GM23338 (cell line): ENCODE results near the gene LCN10. TPM values are rescaled to one million over a fixed set of nuclear protein-coding genes. Genes with fewer than 3 reads are reported as not detected.

Experiments
- ATAC-seq: fragments of 200-7000 bp; cut with Tn5 transposase; 3 replicates; pipeline ENCODE4 v1.9.1; 2020
- DNase-seq: peaks from one replicate; pipeline ENCODE4 v3.0.0-alpha.2; 2015; ENCODE audit warnings: low spot score
- H2AFZ ChIP-seq: fragments of 200-600 bp; sonication (generic); 2 replicates; pipeline ENCODE4 v1.8.0; 2016; ENCODE audit warnings: antibody characterized with exemption, mild to moderate bottlenecking, moderate library complexity
- H3F3A ChIP-seq: fragments of 200-600 bp; sonication (generic); replicated peaks from 2 replicates; pipeline ENCODE4 v1.8.0; 2017; ENCODE audit warnings: antibody characterized with exemption, mixed run types, low read depth
- H3K27ac ChIP-seq: fragments of 200-600 bp; sonication (generic); 2 replicates; pipeline ENCODE4 v1.6.1; 2016; ENCODE audit warnings: low read depth
- H3K27me3 ChIP-seq: fragments of 200-600 bp; sonication (generic); 2 replicates; pipeline ENCODE4 v1.8.0; 2016; ENCODE audit warnings: mild to moderate bottlenecking, mixed run types, moderate library complexity; ENCODE audit not compliant: insufficient read depth
- H3K36me3 ChIP-seq: fragments of 200-600 bp; sonication (generic); 2 replicates; pipeline ENCODE4 v1.8.0; 2016; ENCODE audit warnings: mild to moderate bottlenecking; ENCODE audit not compliant: insufficient read depth
- H3K4me1 ChIP-seq: fragments of 200-600 bp; sonication (generic); 2 replicates; pipeline ENCODE4 v1.8.0; 2016; ENCODE audit warnings: mild to moderate bottlenecking, moderate library complexity; ENCODE audit not compliant: insufficient read depth
- H3K4me2 ChIP-seq: fragments of 200-600 bp; sonication (generic); 2 replicates; pipeline ENCODE4 v1.7.1; 2017; ENCODE audit warnings: mixed run types
- H3K4me3 ChIP-seq: fragments of 200-600 bp; sonication (generic); 2 replicates; pipeline ENCODE4 v1.6.1; 2016; ENCODE audit warnings: mixed run types
- H3K79me2 ChIP-seq: fragments of 200-600 bp; sonication (generic); replicated peaks from 2 replicates; pipeline ENCODE4 v1.8.0; 2017; ENCODE audit warnings: mild to moderate bottlenecking; ENCODE audit not compliant: insufficient read depth
- H3K9me2 ChIP-seq: fragments of 200-600 bp; sonication (generic); 2 replicates; pipeline ENCODE4 v1.8.0; 2017; ENCODE audit not compliant: insufficient read depth
- H4K20me1 ChIP-seq: fragments of 200-600 bp; sonication (generic); replicated peaks from 2 replicates; pipeline ENCODE4 v1.8.0; 2017; ENCODE audit warnings: mild to moderate bottlenecking; ENCODE audit not compliant: insufficient read depth
- H3K27ac Mint-ChIP-seq: 2 replicates; pipeline ENCODE4 v1.8.0; 2020; ENCODE audit warnings: inconsistent platforms, mild to moderate bottlenecking, moderate library complexity, mixed read lengths
- H3K27me3 Mint-ChIP-seq: 3 replicates; pipeline ENCODE4 v1.8.0; 2022; ENCODE audit warnings: low read depth, mild to moderate bottlenecking, moderate library complexity, mixed read lengths, inconsistent platforms; ENCODE audit not compliant: insufficient read depth, poor library complexity
- H3K36me3 Mint-ChIP-seq: 3 replicates; pipeline ENCODE4 v1.8.0; 2021; ENCODE audit warnings: low read depth, mild to moderate bottlenecking, inconsistent platforms, moderate library complexity, mixed read lengths
- H3K4me1 Mint-ChIP-seq: 3 replicates; pipeline ENCODE4 v1.8.0; 2020; ENCODE audit warnings: mild to moderate bottlenecking, inconsistent platforms, mixed read lengths
- H3K4me3 Mint-ChIP-seq: 3 replicates; pipeline ENCODE4 v1.8.0; 2021; ENCODE audit warnings: moderate library complexity, mild to moderate bottlenecking, inconsistent platforms, mixed read lengths
- H3K9me3 Mint-ChIP-seq: 3 replicates; pipeline ENCODE4 v1.8.0; 2020; ENCODE audit warnings: moderate library complexity, mild to moderate bottlenecking, inconsistent platforms, mixed read lengths
- CREB1 ChIP-seq: fragments of 250-450 bp; sonication (Bioruptor Pico); IDR thresholded peaks from 2 replicates; pipeline ENCODE4 v1.5.0; 2020; ENCODE audit warnings: low read depth, mild to moderate bottlenecking, moderate library complexity
- ETS1 ChIP-seq: IDR thresholded peaks from 2 replicates; pipeline ENCODE4 v1.6.1; 2016; ENCODE audit warnings: antibody characterized with exemption
- EZH2 ChIP-seq: fragments of 200-600 bp; sonication (generic); IDR thresholded peaks from one replicate; pipeline ENCODE4 v1.8.0; 2017; ENCODE audit warnings: antibody characterized with exemption, mild to moderate bottlenecking, low read depth; ENCODE audit not compliant: unreplicated experiment
- EZH2phosphoT487 ChIP-seq: fragments of 200-600 bp; sonication (generic); IDR thresholded peaks from one replicate; pipeline ENCODE4 v1.8.1; 2018; ENCODE audit warnings: antibody characterized with exemption; ENCODE audit not compliant: unreplicated experiment
- JUNB ChIP-seq: IDR thresholded peaks from one replicate; pipeline ENCODE4 v1.6.1; 2016; ENCODE audit warnings: antibody characterized with exemption; ENCODE audit not compliant: unreplicated experiment
- NANOG ChIP-seq: IDR thresholded peaks from 2 replicates; pipeline ENCODE4 v1.6.1; 2016; ENCODE audit warnings: antibody characterized with exemption, borderline replicate concordance
- POLR2AphosphoS5 ChIP-seq: IDR thresholded peaks from 2 replicates; pipeline ENCODE4 v1.6.1; 2016; ENCODE audit warnings: antibody characterized with exemption, low read depth
- REST ChIP-seq: IDR thresholded peaks from one replicate; pipeline ENCODE4 v1.6.1; 2018; ENCODE audit warnings: antibody characterized with exemption; ENCODE audit not compliant: unreplicated experiment
- STAT1 ChIP-seq: IDR thresholded peaks from one replicate; pipeline ENCODE4 v1.6.1; 2016; ENCODE audit warnings: antibody characterized with exemption; ENCODE audit not compliant: unreplicated experiment
- ZNF114 ChIP-seq: fragments of 250-450 bp; sonication (Bioruptor Pico); IDR thresholded peaks from 2 replicates; pipeline ENCODE4 v1.5.0; 2020; ENCODE audit warnings: mild to moderate bottlenecking, moderate library complexity
- ZNF331 ChIP-seq: fragments of 250-450 bp; sonication (Bioruptor Pico); IDR thresholded peaks from 2 replicates; pipeline ENCODE4 v1.5.0; 2020; ENCODE audit warnings: low read depth, mild to moderate bottlenecking, moderate library complexity
- ZNF462 ChIP-seq: fragments of 250-450 bp; sonication (Bioruptor Pico); IDR thresholded peaks from 2 replicates; pipeline ENCODE4 v1.5.0; 2020; ENCODE audit warnings: mild to moderate bottlenecking, moderate library complexity
- polyA plus RNA-seq: library from polyadenylated mRNA; unstranded; fragments of >200 nt; fragmentation: Nextera tagmentation; extraction: Ambion mirVana; gene quantifications from 2 replicates; pipeline ENCODE4 v1.2.1, GENCODE V29; 2016
- total RNA-seq: library from RNA; depleted of rRNA; stranded (reverse); fragments of >200 nt; shearing (Covaris generic); gene quantifications from 2 replicates; pipeline ENCODE4 v1.2.3, GENCODE V29; 2014

The LCN10 gene
- total and polyA plus RNA-seq, 2 experiments from 2014 or later = 0.45 to 0.74 TPM

- TF ChIP-seq EZH2phosphoT487 = no peak
- TF ChIP-seq POLR2AphosphoS5 = no peak
- TF ChIP-seq NANOG = no peak
- no peak for TF ChIP-seq ZNF462
- no peak for TF ChIP-seq ZNF331
These were observed 8.5 kb upstream of the LCN10 start (continued) for GRCh38 chr9:136751244-136751643.

- H3K9me2 ChIP-seq = no peaks in the 10 kb centered on the region
- DNase-seq = no peak
- Mint-ChIP-seq H3K27ac (no peak overlapping the region), H3K4me1 (no peaks in the 10 kb centered on the region; the same call in 2 of the 3 replicates), H3K9me3 (peaks cover 18% of the 10 kb centered on the region), H3K27me3 (peaks cover 4% of the 10 kb centered on the region), H3K4me3 (no peak overlapping the region), H3K36me3 (peaks cover 3% of the 10 kb centered on the region; the same call in 2 of the 3 replicates)
- H3K4me3 ChIP-seq = no peak overlapping the region
- no peak overlapping the region for H3K27ac ChIP-seq
- H3K4me2 ChIP-seq = no peak overlapping the region
- no peaks in the 10 kb centered on the region for H3K4me1 ChIP-seq
- no peaks in the 10 kb centered on the region for H3K27me3 ChIP-seq
- no peaks in the 10 kb centered on the region for H3F3A ChIP-seq
- no peaks in the 10 kb centered on the region for H3K79me2 ChIP-seq
- H3K36me3 ChIP-seq = no peaks in the 10 kb centered on the region
- ATAC-seq = no peak
- H4K20me1 ChIP-seq = no peaks in the 10 kb centered on the region
- no peak overlapping the region for H2AFZ ChIP-seq
- TF ChIP-seq JUNB (no peak), EZH2 (no peak), REST (no peak), STAT1 (no peak), ZNF114 (CRISPR knock-in tag) (no peak), ETS1 (no peak), CREB1 (CRISPR knock-in tag) (no peak), EZH2phosphoT487 (no peak), NANOG (no peak), POLR2AphosphoS5 (no peak)
These were observed 7.8 kb upstream of the LCN10 start for GRCh38 chr9:136750526-136750925.
